GM23338 (cell line): ENCODE measurements around the gene SRGAP2B. TPM values are rescaled to one million over a fixed set of nuclear protein-coding genes. Genes with fewer than 3 reads are reported as not detected.

ENCODE experiments used
- polyA plus RNA-seq: library from polyadenylated mRNA; unstranded; fragments of >200 nt; fragmentation: Nextera tagmentation; extraction: Ambion mirVana; gene quantifications from 2 replicates; pipeline ENCODE4 v1.2.1, GENCODE V29; 2016
- small RNA-seq: library from RNA; depleted of rRNA; stranded (forward); fragments of <200 nt; gene quantifications from one replicate; pipeline ENCODE3, GENCODE V24; 2014; ENCODE audit warnings: low replicate concordance
- total RNA-seq: library from RNA; depleted of rRNA; stranded (reverse); fragments of >200 nt; shearing (Covaris generic); gene quantifications from 2 replicates; pipeline ENCODE4 v1.2.3, GENCODE V29; 2014; rRNA removed

SRGAP2B gene
- total and polyA plus RNA-seq, 2 experiments from 2014 or later = 17.4 to 28.8 TPM

Small RNA genes lying within 50 kb of the gene (small RNA-seq; reads per million reads assigned to genes)
- not detected for gene AC242498.1

Other genes starting within 250 kb of the SRGAP2B start
- 8.2 and 12.5 TPM in 2 replicates for gene FAM72D, start 646 bp upstream of the SRGAP2B start, total RNA-seq
- 13.1 and 14.7 TPM in 2 replicates for gene FAM72D, start 646 bp upstream of the SRGAP2B start, polyA plus RNA-seq
- gene PPIAL4D, start 146.8 kb upstream of the SRGAP2B start, total RNA-seq = not detected in 2 replicates
- not detected in 2 replicates for gene PPIAL4D, start 146.8 kb upstream of the SRGAP2B start, polyA plus RNA-seq